GM19238 (cell line): ENCODE results near the gene LINGO1.

ENCODE experiments used
- DNase-seq: peaks from one replicate; pipeline ENCODE4 v3.0.0; 2011; ENCODE audit warnings: low spot score; ENCODE audit not compliant: insufficient read length

LINGO1 gene

GRCh38 chr15:77631745-77632533, 773 bp downstream of the LINGO1 start:
- no peak for DNase-seq

DNA sequence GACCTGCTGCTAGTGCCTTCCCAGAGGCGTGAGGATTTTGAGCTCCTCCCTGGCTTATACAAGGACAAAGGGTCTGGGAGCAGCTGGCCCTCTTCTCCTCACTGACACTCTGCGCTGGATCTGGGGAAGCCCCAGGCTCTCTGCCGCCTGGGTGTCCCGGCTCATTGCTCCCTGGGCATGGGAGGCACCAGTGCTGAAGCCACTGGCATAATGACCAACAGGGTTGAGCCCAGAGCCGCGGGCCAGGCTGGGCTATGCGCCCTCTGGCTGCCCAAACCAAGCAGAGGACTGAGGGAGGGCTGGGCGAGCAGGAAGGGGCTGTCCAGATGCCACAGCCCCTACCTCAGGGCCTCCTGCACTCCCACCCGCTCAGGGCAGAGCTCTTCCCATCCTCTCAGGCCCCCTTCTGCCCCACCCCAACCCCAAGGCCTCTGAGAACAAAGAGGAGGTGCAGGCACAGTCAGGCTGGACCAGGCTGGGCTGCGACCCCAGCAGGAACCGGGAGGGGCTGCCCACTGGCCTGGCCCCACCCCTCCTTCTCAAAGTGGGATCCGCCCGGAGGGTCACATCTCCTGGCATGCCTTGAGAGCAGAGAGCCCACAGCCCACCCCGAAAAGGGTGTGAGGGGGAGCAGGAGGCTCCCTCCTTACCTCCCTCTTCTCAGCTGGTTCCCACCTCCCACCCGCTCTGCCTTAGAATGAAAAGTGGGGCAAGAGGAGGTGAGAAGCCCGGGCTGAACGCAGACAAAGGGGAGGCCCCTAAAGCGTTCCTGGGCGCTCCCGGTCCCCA, 1.6 kb downstream of the LINGO1 start:
- no peak for DNase-seq

GRCh38 chr15:77630056-77630455, 2.7 kb downstream of the LINGO1 start:
- no peak for DNase-seq

DNA sequence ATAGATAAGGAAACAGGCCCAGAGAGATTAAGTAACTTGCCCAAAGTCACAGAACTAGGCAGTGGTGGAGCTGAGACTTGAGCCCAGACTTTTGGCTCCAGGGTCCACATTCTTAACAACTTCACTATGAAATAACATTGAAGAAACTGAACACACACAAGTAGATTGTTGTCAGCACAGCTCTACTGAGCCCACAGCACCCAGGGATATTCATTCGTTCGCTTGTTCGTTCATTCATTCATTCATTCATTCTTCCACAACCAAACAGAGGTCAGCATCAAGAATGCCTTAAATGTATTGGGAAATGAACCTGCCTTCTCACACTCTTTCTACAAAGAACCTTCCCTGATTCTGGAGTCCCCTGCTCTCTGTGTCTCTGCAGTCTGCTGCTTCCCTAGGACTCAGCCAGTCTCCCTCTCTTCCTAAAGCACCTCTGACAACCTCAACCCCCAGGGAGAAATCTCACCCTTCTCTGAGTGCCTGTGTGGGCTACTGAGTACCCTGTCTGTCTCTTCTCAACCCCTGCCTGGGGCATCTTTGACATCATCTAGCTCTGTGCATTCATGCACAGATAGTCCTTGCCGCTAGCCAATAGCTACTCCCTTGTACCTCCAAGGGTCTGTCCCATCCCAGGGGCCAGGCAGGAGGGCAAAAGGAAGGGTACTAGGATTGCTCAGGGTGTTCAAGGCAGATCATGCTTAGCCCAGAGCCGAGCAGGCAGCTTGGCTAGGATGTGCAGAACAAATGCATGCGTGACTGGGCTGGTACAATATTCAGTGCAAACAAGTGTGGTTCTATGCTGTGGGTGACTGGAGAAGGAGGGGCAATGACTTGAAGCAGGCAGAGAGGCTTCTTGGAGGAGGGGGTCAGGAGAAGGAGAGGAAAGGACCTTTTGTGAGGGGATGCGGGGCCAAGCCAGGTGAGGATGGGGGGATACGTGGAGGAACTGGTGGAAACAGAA, 3.4 kb downstream of the LINGO1 start:
- no peak for DNase-seq

- no peak for DNase-seq
Measured at GRCh38 chr15:77628010-77628409, 4.7 kb downstream of the LINGO1 start.

GRCh38 chr15:77627581-77627980, 5.1 kb downstream of the LINGO1 start:
- DNase-seq, result no peak

GRCh38 chr15:77627067-77627466, 5.6 kb downstream of the LINGO1 start:
- no peak for DNase-seq

DNA sequence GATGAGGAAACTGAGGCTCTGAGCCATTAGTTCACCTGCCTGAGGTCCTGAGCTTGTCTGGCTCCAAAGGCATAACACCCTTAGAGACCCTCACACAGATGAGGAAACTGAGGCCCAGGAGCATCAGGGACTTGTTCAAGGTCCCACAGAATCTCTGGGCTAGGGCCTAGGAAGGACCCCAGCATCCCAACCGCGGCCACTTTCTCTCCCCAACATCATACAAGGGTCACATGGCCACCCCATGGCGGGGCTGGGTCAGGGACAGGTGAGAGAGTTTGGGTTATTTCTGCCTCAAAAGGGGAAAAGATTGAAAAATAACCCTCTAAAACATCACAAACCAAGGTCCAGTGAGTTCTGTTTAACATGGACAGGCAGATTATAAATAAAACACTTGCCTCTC, 6.7 kb downstream of the LINGO1 start:
- DNase-seq, result no peak

- no peak for DNase-seq
Measured at GRCh38 chr15:77625376-77625775, 7.3 kb downstream of the LINGO1 start.

DNA sequence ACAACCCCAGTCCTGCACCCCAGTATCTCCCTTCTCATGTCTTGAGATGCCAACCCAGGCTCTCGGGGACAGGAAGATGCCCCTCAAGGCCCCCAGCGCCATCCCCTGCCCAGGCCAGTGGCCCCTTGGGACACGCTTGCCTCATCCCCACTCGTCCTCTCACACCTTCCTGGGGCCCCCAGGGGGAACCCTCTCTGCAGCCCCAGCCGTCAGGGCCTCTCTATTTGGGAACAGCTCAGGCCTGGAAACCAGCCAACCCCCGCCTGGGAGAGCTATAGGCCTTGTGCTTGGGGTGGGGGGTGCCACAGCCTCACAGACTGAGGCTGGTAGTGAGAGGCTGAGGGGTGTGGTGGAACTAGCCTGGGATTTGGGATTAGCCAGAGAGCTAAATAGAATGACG, 7.8 kb downstream of the LINGO1 start:
- DNase-seq, result no peak

DNA sequence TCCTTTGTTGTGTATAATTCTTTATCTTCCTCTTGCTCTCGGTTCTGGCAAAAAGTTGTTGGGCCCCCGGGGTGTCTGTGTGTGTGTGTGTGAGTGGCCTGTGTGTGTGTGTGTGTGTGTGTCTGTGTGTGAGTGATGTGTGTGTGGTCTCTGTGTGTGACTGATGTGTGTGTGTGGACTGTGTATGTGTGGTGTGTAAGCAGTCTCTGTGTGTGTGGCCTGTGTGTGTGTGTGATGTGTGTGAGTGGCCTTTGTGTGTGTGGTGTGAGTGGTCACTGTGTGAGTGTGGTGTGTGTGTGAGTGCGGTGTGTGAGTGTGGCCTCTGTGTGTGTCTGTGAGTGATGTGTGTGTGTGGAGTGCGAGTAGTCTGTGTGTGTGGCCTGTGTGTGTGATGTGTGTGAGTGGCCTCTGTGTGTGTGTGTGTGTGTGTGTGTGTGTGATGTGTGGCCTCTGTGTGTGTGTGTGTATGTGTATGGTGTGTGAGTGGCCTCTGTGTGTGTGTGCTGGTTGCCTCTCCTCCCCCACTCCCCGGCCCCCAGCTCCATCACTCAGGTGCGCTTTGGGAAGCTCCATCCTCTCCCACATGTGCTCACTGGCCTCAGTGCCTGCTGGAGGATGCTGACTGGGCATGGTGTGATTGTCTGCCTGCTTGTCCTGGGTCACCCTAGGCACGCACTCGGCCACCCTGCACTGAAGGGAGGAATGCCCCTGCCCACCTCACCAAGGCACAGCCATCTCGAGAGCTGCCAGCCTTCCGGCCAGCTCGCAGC, 8.8 kb downstream of the LINGO1 start:
- DNase-seq, result no peak

- no peak for DNase-seq
Measured at GRCh38 chr15:77622934-77623754, 9.6 kb downstream of the LINGO1 start.

- no peak for DNase-seq
Measured at GRCh38 chr15:77622209-77622933, 10.3 kb downstream of the LINGO1 start.

DNA sequence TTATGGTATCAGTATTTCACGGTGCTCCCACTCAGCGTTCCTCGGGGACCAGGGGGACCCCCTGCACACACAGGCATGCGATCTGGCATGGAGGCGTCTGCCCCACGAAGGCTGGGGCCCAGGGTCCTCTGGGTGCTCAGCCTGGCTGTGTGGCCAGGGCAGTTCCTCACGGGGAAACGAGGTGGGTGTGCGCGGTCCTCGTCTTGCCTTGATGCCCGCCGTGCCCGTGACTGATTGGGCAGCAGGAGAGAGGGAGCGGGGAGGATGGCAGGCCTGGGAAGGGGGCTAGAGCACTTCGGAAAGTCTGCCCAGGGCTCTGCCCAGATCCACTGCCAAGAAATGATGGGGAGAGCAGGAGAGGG, 10.9 kb downstream of the LINGO1 start:
- DNase-seq, result no peak

- DNase-seq, result no peak
Measured at GRCh38 chr15:77620960-77621647, 11.6 kb downstream of the LINGO1 start.

DNA sequence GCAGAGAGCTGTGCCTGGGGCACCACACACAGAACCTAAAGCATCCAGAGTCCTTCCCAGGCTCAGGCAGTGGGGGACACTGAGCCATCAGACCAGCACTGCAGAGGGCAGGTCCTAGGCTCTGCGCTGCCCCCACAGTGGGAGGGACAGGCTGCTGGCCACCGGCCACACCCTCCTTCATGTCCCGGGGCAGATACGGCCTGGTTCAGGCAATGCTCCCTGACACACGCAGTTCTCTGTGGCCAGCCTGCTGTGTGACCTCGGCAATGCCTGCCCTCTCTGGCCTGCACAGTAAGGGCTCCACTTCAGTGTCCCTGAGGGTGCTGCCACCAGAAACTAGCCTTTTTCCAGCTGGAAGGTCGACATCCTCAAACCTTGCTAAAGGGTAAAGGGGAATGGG, 12.4 kb downstream of the LINGO1 start:
- no peak for DNase-seq

DNA sequence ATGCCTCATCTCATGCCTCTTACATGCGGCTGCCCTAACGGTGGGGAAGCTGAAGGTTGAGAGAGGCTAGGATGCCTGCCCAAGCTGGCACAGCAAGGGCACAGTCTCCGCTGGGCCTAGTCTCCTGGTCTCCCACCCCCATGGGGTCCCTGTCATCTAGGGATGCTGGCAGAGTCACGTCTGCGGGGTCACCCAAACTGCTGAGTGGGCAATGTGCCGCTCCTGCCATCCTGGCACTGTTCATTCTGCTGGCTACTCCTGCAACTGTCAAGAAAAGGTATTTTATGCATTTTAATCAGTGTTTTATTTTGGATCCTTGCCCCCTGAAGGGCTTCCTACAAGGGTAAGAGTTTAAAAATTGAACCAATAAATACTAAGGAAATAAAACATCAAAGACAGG, 12.8 kb downstream of the LINGO1 start:
- DNase-seq, result no peak

DNA sequence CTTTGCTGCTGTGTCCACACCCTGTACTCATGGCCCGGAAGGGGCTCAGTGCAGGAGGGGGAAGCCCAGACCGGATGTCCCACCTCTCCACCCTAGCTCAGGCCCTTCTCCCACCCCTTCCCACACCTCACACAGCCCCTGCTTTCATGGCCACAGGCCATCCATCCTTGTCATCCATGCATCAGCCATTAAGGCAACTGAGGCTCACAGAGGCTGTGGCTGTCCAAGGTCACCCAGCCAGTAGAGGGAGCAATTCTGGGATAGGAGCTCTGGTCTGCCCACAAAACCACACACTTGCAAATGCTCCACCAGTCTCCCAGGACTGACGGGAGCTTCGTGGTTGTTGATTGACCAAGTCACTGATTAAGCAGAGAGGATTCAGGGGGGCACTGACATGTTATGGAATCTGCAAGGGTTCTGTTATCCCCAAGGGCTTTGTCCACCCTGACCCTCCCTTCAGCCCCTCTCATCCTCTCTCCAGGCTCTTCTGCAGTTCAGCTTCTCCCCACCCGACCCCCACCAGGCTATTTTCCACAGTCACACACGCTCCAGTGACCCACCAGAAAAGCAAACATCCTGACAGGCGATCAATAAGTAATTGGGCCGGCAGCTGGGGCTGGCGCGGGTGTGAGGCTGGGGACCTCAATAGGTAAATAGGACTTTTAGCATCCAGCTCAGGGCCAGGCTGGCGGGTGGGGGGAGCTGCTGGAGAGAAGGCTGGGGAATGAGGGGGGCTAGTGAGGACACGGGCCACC, 15.1 kb downstream of the LINGO1 start:
- DNase-seq, result no peak
